WTC11 (cell line): ENCODE results near the gene FXYD5. TPM values are rescaled to one million over a fixed set of nuclear protein-coding genes. Genes with fewer than 3 reads are reported as not detected.

Source experiments
- ATAC-seq: fragments of 200-7000 bp; cut with Tn5 transposase; 2 replicates; pipeline ENCODE4 v1.10.0; 2021; ENCODE audit warnings: mild to moderate bottlenecking, moderate library complexity
- CTCF ChIA-PET: fragments of 300-600 bp; sonication (Branson Sonifier 250); formaldehyde crosslinking; loops from one replicate; lab custom pipeline; 2021; ENCODE audit warnings: antibody characterized with exemption; lab: Charles Lee
- POLR2A ChIA-PET: fragments of 350-600 bp; sonication (Branson Sonifier 250); formaldehyde crosslinking; loops from one replicate; lab custom pipeline; 2021; ENCODE audit warnings: antibody characterized with exemption; lab: Charles Lee
- DNase-seq: peaks from one replicate; pipeline ENCODE4 v3.0.0; 2021; ENCODE audit warnings: low spot score
- H3K27ac Mint-ChIP-seq: 2 replicates; pipeline ENCODE4 v1.8.0; 2021; ENCODE audit warnings: mixed read lengths
- H3K27me3 Mint-ChIP-seq: 2 replicates; pipeline ENCODE4 v1.8.0; 2021; ENCODE audit warnings: low read depth, mild to moderate bottlenecking, moderate library complexity, mixed read lengths
- H3K36me3 Mint-ChIP-seq: 2 replicates; pipeline ENCODE4 v1.8.0; 2021; ENCODE audit warnings: mixed read lengths
- H3K4me1 Mint-ChIP-seq: 2 replicates; pipeline ENCODE4 v1.8.0; 2022; ENCODE audit warnings: mixed read lengths
- H3K4me3 Mint-ChIP-seq: 2 replicates; pipeline ENCODE4 v1.8.0; 2021; ENCODE audit warnings: mild to moderate bottlenecking, moderate library complexity, mixed read lengths
- H3K9me3 Mint-ChIP-seq: 2 replicates; pipeline ENCODE4 v1.8.0; 2021; ENCODE audit warnings: mixed read lengths
- FOXK1 ChIP-seq: sonication (generic); formaldehyde crosslinking; IDR thresholded peaks from 2 replicates; pipeline ENCODE4 v1.8.0; 2022; ENCODE audit warnings: mild to moderate bottlenecking, moderate library complexity, missing genetic modification reagents
- GRHL2 ChIP-seq: fragments of 250-450 bp; sonication (Bioruptor Pico); IDR thresholded peaks from 2 replicates; pipeline ENCODE4 v1.8.0; 2022; ENCODE audit warnings: mild to moderate bottlenecking, moderate library complexity; ENCODE audit not compliant: insufficient replicate concordance, severe bottlenecking
- MXD4 ChIP-seq: fragments of 250-450 bp; sonication (Bioruptor Pico); IDR thresholded peaks from 2 replicates; pipeline ENCODE4 v1.8.0; 2021; ENCODE audit warnings: mild to moderate bottlenecking, moderate library complexity, borderline replicate concordance
- NFYB ChIP-seq: sonication (generic); formaldehyde crosslinking; conservative IDR thresholded peaks from 2 replicates; pipeline ENCODE4 v1.8.0; 2022; ENCODE audit warnings: low read depth, missing genetic modification reagents
- TEAD1 ChIP-seq: sonication (generic); formaldehyde crosslinking; IDR thresholded peaks from 2 replicates; pipeline ENCODE4 v1.8.0; 2022; ENCODE audit warnings: mild to moderate bottlenecking, missing genetic modification reagents
- total RNA-seq: library from RNA; stranded (reverse); gene quantifications from 3 replicates; pipeline ENCODE4 v1.2.3, GENCODE V29; 2021
- TF ChIP-seq, protein P1 (sequence below): fragments of 200-600 bp; IDR thresholded peaks from 2 replicates; pipeline ENCODE4 v1.8.0; 2022; ENCODE audit warnings: antibody characterized with exemption
- TF ChIP-seq, protein P2 (sequence below): sonication (generic); formaldehyde crosslinking; IDR thresholded peaks from 2 replicates; pipeline ENCODE4 v1.8.1; 2022; ENCODE audit warnings: mild to moderate bottlenecking, moderate library complexity, missing genetic modification reagents
- TF ChIP-seq, protein P3 (sequence below): sonication (generic); formaldehyde crosslinking; IDR thresholded peaks from 2 replicates; pipeline ENCODE4 v1.8.0; 2022; ENCODE audit warnings: mild to moderate bottlenecking, missing genetic modification reagents
- TF ChIP-seq, protein P4 (sequence below): fragments of 250-450 bp; sonication (Bioruptor Pico); conservative IDR thresholded peaks from 2 replicates; pipeline ENCODE4 v1.9.0; 2021; ENCODE audit warnings: mild to moderate bottlenecking
- TF ChIP-seq, protein P5 (sequence below): sonication (generic); formaldehyde crosslinking; IDR thresholded peaks from 2 replicates; pipeline ENCODE4 v1.8.1; 2023; ENCODE audit warnings: mild to moderate bottlenecking, missing genetic modification reagents, moderate library complexity
- TF ChIP-seq, protein P6 (sequence below): sonication (generic); formaldehyde crosslinking; IDR thresholded peaks from 2 replicates; pipeline ENCODE4 v1.8.0; 2022; ENCODE audit warnings: mild to moderate bottlenecking, missing genetic modification reagents
- TF ChIP-seq, protein P7 (sequence below): fragments of 250-450 bp; sonication (Bioruptor Pico); IDR thresholded peaks from 2 replicates; pipeline ENCODE4 v2.1.2; 2022; ENCODE audit warnings: mild to moderate bottlenecking, moderate library complexity
- TF ChIP-seq, protein P8 (sequence below): fragments of 250-450 bp; sonication (Bioruptor Pico); IDR thresholded peaks from 2 replicates; pipeline ENCODE4 v1.8.0; 2021; ENCODE audit warnings: mild to moderate bottlenecking

Gene FXYD5
- total RNA-seq, 1 experiment from 2014 or later, result 114 TPM

DNA sequence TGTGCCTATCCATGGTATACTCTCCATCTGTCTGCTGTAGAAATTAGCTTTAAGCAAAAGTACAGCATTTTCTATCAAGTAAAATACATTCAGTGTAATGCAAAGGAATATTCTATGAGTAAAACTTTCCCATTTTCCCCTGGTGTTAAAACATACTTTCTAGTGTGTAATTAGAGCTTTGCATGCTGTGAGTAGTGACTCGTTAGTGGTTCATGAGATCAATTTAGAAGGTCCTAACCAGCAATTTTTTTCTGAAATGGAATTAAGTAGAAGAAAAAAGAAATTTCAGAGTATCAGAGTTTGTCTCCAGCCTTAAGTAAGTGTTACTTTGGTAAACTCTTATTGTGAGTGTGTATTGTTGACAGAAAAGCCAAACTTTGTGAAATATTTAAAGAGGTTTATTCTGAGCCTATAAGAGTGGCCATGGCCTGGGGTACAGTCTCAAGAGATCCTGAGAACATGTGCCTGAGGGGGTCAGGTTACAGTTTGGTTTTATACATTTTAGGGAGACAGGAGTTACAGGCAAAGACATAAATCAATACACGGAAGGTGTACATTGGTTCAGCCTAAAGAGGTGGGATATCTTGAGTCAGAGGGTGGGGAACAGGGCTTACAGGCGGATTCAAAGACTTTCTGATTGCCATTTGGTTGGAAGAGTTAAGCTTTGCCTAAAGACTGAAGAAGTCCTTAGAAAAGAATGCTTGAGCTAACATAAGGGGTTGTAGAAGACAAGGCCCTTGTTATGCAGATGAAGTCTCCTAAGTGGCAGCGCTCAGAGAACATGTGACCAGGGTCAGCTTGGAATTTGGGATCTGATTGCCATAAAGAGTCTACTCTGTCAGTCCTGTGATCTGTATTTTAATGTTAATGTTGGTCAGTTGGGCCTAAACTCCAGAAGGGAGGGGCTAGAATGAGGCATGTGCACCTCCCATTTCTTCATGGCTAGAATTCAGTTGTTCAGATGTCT is 48.5 kb downstream of the FXYD5 start:
- ATAC-seq, result peak; percentile 91
- peaks cover 69% of the 10 kb centered on the region for H3K4me1 Mint-ChIP-seq
- TF ChIP-seq, protein P1, sequence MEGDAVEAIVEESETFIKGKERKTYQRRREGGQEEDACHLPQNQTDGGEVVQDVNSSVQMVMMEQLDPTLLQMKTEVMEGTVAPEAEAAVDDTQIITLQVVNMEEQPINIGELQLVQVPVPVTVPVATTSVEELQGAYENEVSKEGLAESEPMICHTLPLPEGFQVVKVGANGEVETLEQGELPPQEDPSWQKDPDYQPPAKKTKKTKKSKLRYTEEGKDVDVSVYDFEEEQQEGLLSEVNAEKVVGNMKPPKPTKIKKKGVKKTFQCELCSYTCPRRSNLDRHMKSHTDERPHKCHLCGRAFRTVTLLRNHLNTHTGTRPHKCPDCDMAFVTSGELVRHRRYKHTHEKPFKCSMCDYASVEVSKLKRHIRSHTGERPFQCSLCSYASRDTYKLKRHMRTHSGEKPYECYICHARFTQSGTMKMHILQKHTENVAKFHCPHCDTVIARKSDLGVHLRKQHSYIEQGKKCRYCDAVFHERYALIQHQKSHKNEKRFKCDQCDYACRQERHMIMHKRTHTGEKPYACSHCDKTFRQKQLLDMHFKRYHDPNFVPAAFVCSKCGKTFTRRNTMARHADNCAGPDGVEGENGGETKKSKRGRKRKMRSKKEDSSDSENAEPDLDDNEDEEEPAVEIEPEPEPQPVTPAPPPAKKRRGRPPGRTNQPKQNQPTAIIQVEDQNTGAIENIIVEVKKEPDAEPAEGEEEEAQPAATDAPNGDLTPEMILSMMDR, result no peak
- TF ChIP-seq, protein P2, sequence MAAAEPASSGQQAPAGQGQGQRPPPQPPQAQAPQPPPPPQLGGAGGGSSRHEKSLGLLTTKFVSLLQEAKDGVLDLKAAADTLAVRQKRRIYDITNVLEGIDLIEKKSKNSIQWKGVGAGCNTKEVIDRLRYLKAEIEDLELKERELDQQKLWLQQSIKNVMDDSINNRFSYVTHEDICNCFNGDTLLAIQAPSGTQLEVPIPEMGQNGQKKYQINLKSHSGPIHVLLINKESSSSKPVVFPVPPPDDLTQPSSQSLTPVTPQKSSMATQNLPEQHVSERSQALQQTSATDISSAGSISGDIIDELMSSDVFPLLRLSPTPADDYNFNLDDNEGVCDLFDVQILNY (CRISPR knock-in tag), result no peak
- 0 out of 2 replicates have a peak, but pooled peaks have one; percentile 14 for TF ChIP-seq FOXK1
- TF ChIP-seq, protein P3, sequence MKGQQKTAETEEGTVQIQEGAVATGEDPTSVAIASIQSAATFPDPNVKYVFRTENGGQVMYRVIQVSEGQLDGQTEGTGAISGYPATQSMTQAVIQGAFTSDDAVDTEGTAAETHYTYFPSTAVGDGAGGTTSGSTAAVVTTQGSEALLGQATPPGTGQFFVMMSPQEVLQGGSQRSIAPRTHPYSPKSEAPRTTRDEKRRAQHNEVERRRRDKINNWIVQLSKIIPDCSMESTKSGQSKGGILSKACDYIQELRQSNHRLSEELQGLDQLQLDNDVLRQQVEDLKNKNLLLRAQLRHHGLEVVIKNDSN (CRISPR knock-in tag), result peak; percentile 85
- TF ChIP-seq, protein P4, sequence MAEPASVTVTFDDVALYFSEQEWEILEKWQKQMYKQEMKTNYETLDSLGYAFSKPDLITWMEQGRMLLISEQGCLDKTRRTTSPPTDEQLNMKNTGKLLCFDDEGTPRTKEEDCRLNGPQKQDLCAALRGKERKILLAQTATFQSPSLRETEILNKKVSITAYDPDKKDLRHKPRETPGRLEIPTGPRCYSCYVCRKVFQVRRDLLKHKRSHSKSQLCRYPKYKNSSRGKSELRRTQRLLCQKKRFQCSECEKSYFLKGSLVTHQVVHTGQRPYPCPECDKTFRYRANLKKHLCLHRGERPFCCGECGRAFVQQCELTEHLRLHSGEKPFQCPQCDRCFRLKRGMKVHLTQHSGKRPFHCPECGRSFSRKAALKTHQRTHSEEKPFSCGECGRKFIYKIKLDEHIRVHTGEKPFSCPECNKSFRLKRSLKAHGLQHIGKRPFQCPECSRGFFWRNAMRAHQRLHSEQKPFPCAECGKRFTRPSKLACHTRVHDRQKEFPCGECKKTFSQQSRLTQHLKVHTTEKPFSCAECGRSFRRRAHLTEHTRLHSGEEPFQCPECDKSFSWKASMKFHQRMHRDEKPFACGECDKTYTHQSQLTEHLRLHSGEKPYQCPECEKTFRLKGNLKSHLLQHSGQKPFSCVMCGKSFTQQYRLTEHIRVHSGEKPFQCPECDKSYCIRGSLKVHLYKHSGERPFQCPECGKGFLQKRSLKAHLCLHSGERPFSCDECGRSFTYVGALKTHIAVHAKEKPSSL (CRISPR knock-in tag), result no peak
- TF ChIP-seq, protein P5, sequence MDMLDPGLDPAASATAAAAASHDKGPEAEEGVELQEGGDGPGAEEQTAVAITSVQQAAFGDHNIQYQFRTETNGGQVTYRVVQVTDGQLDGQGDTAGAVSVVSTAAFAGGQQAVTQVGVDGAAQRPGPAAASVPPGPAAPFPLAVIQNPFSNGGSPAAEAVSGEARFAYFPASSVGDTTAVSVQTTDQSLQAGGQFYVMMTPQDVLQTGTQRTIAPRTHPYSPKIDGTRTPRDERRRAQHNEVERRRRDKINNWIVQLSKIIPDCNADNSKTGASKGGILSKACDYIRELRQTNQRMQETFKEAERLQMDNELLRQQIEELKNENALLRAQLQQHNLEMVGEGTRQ (CRISPR knock-in tag), result peak; percentile 89
- TF ChIP-seq TEAD1 (CRISPR knock-in tag), result no peak; the same call in 1 of the 2 replicates
- TF ChIP-seq GRHL2 (CRISPR knock-in tag), result no peak
- TF ChIP-seq, all 79 proteins: peak for 3
- Mint-ChIP-seq H3K9me3 (peaks cover 7% of the 10 kb centered on the region), H3K4me3 (peak overlapping the region; percentile 16), H3K27me3 (peaks cover 10% of the 10 kb centered on the region), H3K36me3 (0 out of 2 replicates have a peak, but pooled peaks cover 4% of the 10 kb centered on the region), H3K27ac (peak overlapping the region; percentile 98)
- ChIA-PET POLR2A (interaction anchor here (0.6 to 0.9 kb wide), 3 partner anchors 51 to 925 kb away, joined by 3 read pairs; no protein-coding TSS in a partner anchor), CTCF (interaction anchor here (0.9 to 1.7 kb wide), 11 partner anchors 9 to 159 kb away, joined by 3 to 16 read pairs (median 6); partner anchors contain the start of genes FXYD5, LGI4 and USF2)
- peak; percentile 54 for DNase-seq

DNA sequence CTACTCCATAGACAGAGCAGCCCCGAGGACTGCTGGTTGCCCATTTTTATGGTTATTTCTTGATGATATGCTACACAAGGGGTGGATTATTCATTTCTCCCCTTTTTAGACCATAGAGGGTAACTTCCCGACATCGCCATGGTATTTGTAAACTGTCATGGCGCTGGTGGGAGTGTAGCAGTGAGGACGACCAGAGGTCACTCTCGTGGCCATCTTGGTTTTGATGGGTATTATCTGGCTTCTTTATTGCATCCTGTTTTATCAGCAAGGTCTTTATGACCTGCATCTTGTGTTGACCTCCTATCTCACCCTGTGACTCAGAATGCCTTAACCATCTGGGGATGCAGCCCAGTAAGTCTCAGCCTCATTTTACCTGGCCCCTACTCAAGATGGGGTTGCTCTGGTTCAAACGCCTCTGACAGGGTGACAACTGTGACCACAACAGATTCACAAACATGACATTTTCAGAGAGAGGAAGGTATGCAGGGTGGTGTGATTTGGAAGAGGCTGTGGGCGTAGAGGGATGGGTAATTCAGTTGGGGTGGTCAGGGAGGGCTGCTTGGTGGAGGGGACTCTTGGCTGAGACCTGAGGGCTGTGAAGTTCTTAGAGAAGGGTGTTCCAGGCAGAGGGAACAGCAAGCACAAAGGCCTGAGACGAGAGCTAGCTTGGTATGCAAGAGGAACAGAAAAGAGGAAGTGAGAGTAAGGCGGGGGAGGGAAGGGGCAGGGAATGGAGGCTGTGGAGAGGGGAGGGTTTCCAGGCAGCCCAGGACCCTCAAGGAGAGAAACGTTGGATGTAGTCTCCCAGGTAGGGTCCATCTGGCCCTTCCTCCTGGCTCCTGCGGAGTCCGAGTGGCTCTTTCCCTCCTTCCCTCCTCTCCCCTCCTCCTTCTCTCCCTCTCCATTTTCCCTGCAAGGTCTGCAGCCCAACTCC is 50.5 kb downstream of the FXYD5 start:
- ATAC-seq, result peak; percentile 14
- H3K27me3 Mint-ChIP-seq, result peaks cover 10% of the 10 kb centered on the region
- TF ChIP-seq MXD4 (CRISPR knock-in tag) (no peak), NFYB (no peak)
- TF ChIP-seq, protein P6, sequence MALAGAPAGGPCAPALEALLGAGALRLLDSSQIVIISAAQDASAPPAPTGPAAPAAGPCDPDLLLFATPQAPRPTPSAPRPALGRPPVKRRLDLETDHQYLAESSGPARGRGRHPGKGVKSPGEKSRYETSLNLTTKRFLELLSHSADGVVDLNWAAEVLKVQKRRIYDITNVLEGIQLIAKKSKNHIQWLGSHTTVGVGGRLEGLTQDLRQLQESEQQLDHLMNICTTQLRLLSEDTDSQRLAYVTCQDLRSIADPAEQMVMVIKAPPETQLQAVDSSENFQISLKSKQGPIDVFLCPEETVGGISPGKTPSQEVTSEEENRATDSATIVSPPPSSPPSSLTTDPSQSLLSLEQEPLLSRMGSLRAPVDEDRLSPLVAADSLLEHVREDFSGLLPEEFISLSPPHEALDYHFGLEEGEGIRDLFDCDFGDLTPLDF (CRISPR knock-in tag), result no peak
- TF ChIP-seq, protein P7, sequence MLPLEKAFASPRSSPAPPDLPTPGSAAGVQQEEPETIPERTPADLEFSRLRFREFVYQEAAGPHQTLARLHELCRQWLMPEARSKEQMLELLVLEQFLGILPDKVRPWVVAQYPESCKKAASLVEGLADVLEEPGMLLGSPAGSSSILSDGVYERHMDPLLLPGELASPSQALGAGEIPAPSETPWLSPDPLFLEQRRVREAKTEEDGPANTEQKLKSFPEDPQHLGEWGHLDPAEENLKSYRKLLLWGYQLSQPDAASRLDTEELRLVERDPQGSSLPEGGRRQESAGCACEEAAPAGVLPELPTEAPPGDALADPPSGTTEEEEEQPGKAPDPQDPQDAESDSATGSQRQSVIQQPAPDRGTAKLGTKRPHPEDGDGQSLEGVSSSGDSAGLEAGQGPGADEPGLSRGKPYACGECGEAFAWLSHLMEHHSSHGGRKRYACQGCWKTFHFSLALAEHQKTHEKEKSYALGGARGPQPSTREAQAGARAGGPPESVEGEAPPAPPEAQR, result 0 out of 2 replicates have a peak, but pooled peaks have one; percentile 68
- TF ChIP-seq, protein P8, sequence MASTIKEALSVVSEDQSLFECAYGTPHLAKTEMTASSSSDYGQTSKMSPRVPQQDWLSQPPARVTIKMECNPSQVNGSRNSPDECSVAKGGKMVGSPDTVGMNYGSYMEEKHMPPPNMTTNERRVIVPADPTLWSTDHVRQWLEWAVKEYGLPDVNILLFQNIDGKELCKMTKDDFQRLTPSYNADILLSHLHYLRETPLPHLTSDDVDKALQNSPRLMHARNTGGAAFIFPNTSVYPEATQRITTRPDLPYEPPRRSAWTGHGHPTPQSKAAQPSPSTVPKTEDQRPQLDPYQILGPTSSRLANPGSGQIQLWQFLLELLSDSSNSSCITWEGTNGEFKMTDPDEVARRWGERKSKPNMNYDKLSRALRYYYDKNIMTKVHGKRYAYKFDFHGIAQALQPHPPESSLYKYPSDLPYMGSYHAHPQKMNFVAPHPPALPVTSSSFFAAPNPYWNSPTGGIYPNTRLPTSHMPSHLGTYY (CRISPR knock-in tag), result no peak
- TF ChIP-seq, protein P1, result no peak

More for the DNA sequence above, 50.5 kb downstream of the FXYD5 start:
- H3K36me3 Mint-ChIP-seq, result 0 out of 2 replicates have a peak, but pooled peaks cover 4% of the 10 kb centered on the region
- no peak overlapping the region for H3K4me3 Mint-ChIP-seq
- H3K4me1 Mint-ChIP-seq, result peaks cover 55% of the 10 kb centered on the region
- H3K27ac Mint-ChIP-seq, result peak overlapping the region; percentile 91
- POLR2A ChIA-PET, result interaction anchor here (0.6 to 0.7 kb wide), 2 partner anchors 164 to 302 kb away, joined by 3 to 5 read pairs; no protein-coding TSS in a partner anchor
- peaks cover 10% of the 10 kb centered on the region for H3K9me3 Mint-ChIP-seq
- CTCF ChIA-PET, result interaction anchor here (0.5 to 1.3 kb wide), 3 partner anchors 42 to 138 kb away, joined by 3 to 5 read pairs (median 3); no protein-coding TSS in a partner anchor
- no peak for DNase-seq
